Pulmonary artery endothelial cell (primary cell): ENCODE data around the gene AMN. TPM values are rescaled to one million over a fixed set of nuclear protein-coding genes. Genes with fewer than 3 reads are reported as not detected.

ENCODE experiments used
- DNase-seq: peaks from one replicate; pipeline ENCODE4 v3.0.0-alpha.2; 2011; ENCODE audit warnings: low read depth, low spot score
- total RNA-seq: library from RNA; depleted of rRNA; stranded (reverse); fragments of >200 nt; gene quantifications from 2 replicates; pipeline ENCODE4 v1.2.3, GENCODE V29; 2014

The AMN gene
- total RNA-seq, 1 donor from 2014 or later = 0.13 TPM

- DNase-seq = no peak
These were observed 43.6 kb downstream of the AMN start for GRCh38 chr14:102965971-102966655.

GRCh38 chr14:102966681-102967505 lies 44.4 kb downstream of the AMN start:
- no peak for DNase-seq

- DNase-seq = no peak
These were observed 45.0 kb downstream of the AMN start for GRCh38 chr14:102967506-102967795.

- DNase-seq = no peak
These were observed 45.8 kb downstream of the AMN start for GRCh38 chr14:102968306-102968705.

- no peak for DNase-seq
These were observed 46.8 kb downstream of the AMN start for GRCh38 chr14:102969060-102969791.

GRCh38 chr14:102969901-102970300 lies 47.4 kb downstream of the AMN start:
- no peak for DNase-seq

- no peak for DNase-seq
These were observed 48.0 kb downstream of the AMN start for GRCh38 chr14:102970496-102970895.

GRCh38 chr14:102971314-102971713 lies 48.9 kb downstream of the AMN start:
- no peak for DNase-seq

GRCh38 chr14:102971836-102972606 lies 49.6 kb downstream of the AMN start:
- DNase-seq = no peak

GRCh38 chr14:102973706-102974285 lies 51.3 kb downstream of the AMN start:
- no peak for DNase-seq

- no peak for DNase-seq
These were observed 53.2 kb downstream of the AMN start for GRCh38 chr14:102975662-102976061.

GRCh38 chr14:102977475-102977874 lies 55.0 kb downstream of the AMN start:
- DNase-seq = no peak

- no peak for DNase-seq
These were observed 56.9 kb downstream of the AMN start for GRCh38 chr14:102979406-102979805.

GRCh38 chr14:102980409-102980810 lies 57.9 kb downstream of the AMN start:
- no peak for DNase-seq

Other genes starting within 250 kb of the AMN start
- 26.6 and 38.0 TPM in 2 replicates for gene TRAF3, start 145.2 kb upstream of the AMN start, total RNA-seq
- 113 and 121 TPM in 2 replicates for gene CDC42BPB, start 134.9 kb downstream of the AMN start, total RNA-seq
- not detected in 2 replicates for gene LBHD2, start 161.5 kb downstream of the AMN start, total RNA-seq
- gene EXOC3L4, start 172.1 kb downstream of the AMN start, total RNA-seq = not detected in 2 replicates
- gene TNFAIP2, start 200.8 kb downstream of the AMN start, total RNA-seq = 23.2 and 25.3 TPM in 2 replicates